Measurements from ENCODE around the gene SINHCAF.

The SINHCAF gene

DNA sequence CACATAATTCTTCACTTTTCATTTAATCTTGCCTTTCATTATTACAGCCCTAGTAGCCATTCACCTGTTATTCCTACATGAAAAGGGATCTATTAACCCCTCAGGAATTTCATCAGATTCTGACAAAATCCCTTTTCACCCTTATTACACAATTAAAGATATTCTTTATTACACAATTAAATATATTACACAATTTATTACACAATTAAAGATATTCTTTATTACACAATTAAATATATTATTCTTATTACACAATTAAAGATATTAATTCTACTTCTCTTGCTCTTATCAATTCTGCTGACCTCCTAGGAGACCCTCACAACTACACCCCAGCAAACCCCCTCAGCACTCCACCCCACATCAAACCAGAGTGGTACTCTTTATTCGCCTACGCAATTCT is 77.1 kb downstream of the SINHCAF start:
- H3K9me2 ChIP-seq (ENCODE audit: low read depth, low read length), result no peaks in the 10 kb centered on the region
- H3K9me3 ChIP-seq (ENCODE audit: low read length), result no peaks in the 10 kb centered on the region
- H3K4me2 ChIP-seq (ENCODE audit: low read length), result no peak overlapping the region
- H3K4me1 ChIP-seq (ENCODE audit: insufficient read depth, low read length, severe bottlenecking), result no peaks in the 10 kb centered on the region
- no peak overlapping the region for H2AFZ ChIP-seq (ENCODE audit: low read length)
- H3K4me3 ChIP-seq (ENCODE audit: low read depth, low read length, poor library complexity, severe bottlenecking), result no peak overlapping the region
- H4K20me1 ChIP-seq (ENCODE audit: insufficient read depth, low read length), result no peaks in the 10 kb centered on the region
- no peak for TF ChIP-seq EZH2 (IDR thresholded peaks at IDR 0.05; ENCODE audit: borderline replicate concordance, low read length)
- TF ChIP-seq, protein P1, sequence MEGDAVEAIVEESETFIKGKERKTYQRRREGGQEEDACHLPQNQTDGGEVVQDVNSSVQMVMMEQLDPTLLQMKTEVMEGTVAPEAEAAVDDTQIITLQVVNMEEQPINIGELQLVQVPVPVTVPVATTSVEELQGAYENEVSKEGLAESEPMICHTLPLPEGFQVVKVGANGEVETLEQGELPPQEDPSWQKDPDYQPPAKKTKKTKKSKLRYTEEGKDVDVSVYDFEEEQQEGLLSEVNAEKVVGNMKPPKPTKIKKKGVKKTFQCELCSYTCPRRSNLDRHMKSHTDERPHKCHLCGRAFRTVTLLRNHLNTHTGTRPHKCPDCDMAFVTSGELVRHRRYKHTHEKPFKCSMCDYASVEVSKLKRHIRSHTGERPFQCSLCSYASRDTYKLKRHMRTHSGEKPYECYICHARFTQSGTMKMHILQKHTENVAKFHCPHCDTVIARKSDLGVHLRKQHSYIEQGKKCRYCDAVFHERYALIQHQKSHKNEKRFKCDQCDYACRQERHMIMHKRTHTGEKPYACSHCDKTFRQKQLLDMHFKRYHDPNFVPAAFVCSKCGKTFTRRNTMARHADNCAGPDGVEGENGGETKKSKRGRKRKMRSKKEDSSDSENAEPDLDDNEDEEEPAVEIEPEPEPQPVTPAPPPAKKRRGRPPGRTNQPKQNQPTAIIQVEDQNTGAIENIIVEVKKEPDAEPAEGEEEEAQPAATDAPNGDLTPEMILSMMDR (IDR thresholded peaks at IDR 0.05; ENCODE audit: low read length), result no peak
- no peak overlapping the region for H3K9ac ChIP-seq (ENCODE audit: low read length)
- no peaks in the 10 kb centered on the region for H3K27me3 ChIP-seq (ENCODE audit: insufficient read depth, low read length)
- H3K36me3 ChIP-seq (ENCODE audit: insufficient read depth, low read length), result no peaks in the 10 kb centered on the region
- H3F3A ChIP-seq (ENCODE audit: insufficient read depth, low read length), result no peaks in the 10 kb centered on the region
- no peak overlapping the region for H3K27ac ChIP-seq (ENCODE audit: low read depth, low read length, poor library complexity, severe bottlenecking)
- no peaks in the 10 kb centered on the region for H3K79me2 ChIP-seq (ENCODE audit: insufficient read depth, low read length)

GRCh38 chr12:31248337-31248736 is 77.6 kb downstream of the SINHCAF start:
- Histone ChIP-seq H3K79me2 (ENCODE audit: insufficient read depth, low read length) (no peaks in the 10 kb centered on the region), H2AFZ (ENCODE audit: low read length) (no peak overlapping the region), H3K27me3 (ENCODE audit: insufficient read depth, low read length) (no peaks in the 10 kb centered on the region), H3K9me3 (ENCODE audit: low read length) (no peaks in the 10 kb centered on the region), H3K9ac (ENCODE audit: low read length) (no peak overlapping the region), H3F3A (ENCODE audit: insufficient read depth, low read length) (no peaks in the 10 kb centered on the region), H3K9me2 (ENCODE audit: low read depth, low read length) (no peaks in the 10 kb centered on the region), H3K27ac (ENCODE audit: low read depth, low read length, poor library complexity, severe bottlenecking) (no peak overlapping the region), H4K20me1 (ENCODE audit: insufficient read depth, low read length) (no peaks in the 10 kb centered on the region), H3K4me1 (ENCODE audit: insufficient read depth, low read length, severe bottlenecking) (no peaks in the 10 kb centered on the region), H3K4me3 (ENCODE audit: low read depth, low read length, poor library complexity, severe bottlenecking) (no peak overlapping the region), H3K36me3 (ENCODE audit: insufficient read depth, low read length) (no peaks in the 10 kb centered on the region), H3K4me2 (ENCODE audit: low read length) (no peak overlapping the region)
- no peak for TF ChIP-seq EZH2 (IDR thresholded peaks at IDR 0.05; ENCODE audit: borderline replicate concordance, low read length)
- TF ChIP-seq, protein P1 (IDR thresholded peaks at IDR 0.05; ENCODE audit: low read length), result no peak

DNA sequence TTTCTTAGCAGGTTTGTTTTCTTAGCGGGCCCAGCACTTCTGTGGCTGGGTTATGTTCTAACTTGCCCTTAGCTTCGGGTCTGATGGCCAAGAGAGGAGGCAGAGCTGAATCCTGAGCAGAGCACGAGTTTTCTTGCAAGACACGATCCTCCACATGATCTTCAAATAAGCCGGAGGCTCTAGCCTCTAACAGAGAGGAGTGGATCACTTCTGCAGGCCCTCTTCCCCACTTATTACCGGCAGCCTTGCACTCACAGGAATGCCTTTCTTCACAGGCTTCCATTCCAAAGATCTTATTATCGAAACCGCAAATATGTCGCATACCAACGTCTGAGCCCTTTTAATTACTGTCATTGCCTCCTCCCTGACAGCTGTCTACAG is 79.5 kb downstream of the SINHCAF start:
- H3K36me3 ChIP-seq (ENCODE audit: insufficient read depth, low read length), result no peaks in the 10 kb centered on the region
- H4K20me1 ChIP-seq (ENCODE audit: insufficient read depth, low read length), result no peaks in the 10 kb centered on the region
- H2AFZ ChIP-seq (ENCODE audit: low read length), result no peak overlapping the region
- no peak overlapping the region for H3K9ac ChIP-seq (ENCODE audit: low read length)
- H3K4me1 ChIP-seq (ENCODE audit: insufficient read depth, low read length, severe bottlenecking), result no peaks in the 10 kb centered on the region
- no peaks in the 10 kb centered on the region for H3K27me3 ChIP-seq (ENCODE audit: insufficient read depth, low read length)
- H3K9me3 ChIP-seq (ENCODE audit: low read length), result no peaks in the 10 kb centered on the region
- no peak overlapping the region for H3K27ac ChIP-seq (ENCODE audit: low read depth, low read length, poor library complexity, severe bottlenecking)
- H3K9me2 ChIP-seq (ENCODE audit: low read depth, low read length), result no peaks in the 10 kb centered on the region
- H3F3A ChIP-seq (ENCODE audit: insufficient read depth, low read length), result no peaks in the 10 kb centered on the region
- H3K4me2 ChIP-seq (ENCODE audit: low read length), result no peak overlapping the region
- no peak overlapping the region for H3K4me3 ChIP-seq (ENCODE audit: low read depth, low read length, poor library complexity, severe bottlenecking)
- no peaks in the 10 kb centered on the region for H3K79me2 ChIP-seq (ENCODE audit: insufficient read depth, low read length)
- TF ChIP-seq, protein P1 (IDR thresholded peaks at IDR 0.05; ENCODE audit: low read length), result no peak
- no peak for TF ChIP-seq EZH2 (IDR thresholded peaks at IDR 0.05; ENCODE audit: borderline replicate concordance, low read length)
